Effector CD8-positive, alpha-beta T cell (primary cell): Measurements from ENCODE around the gene ZNF23.

Source experiments
- DNase-seq: peaks from one replicate; lab custom pipeline; 2025; lab: John Stamatoyannopoulos, UW

ZNF23 gene

GRCh38 chr16:71472051-71472450, 10.0 kb upstream of the ZNF23 start:
- no peak for DNase-seq

DNA sequence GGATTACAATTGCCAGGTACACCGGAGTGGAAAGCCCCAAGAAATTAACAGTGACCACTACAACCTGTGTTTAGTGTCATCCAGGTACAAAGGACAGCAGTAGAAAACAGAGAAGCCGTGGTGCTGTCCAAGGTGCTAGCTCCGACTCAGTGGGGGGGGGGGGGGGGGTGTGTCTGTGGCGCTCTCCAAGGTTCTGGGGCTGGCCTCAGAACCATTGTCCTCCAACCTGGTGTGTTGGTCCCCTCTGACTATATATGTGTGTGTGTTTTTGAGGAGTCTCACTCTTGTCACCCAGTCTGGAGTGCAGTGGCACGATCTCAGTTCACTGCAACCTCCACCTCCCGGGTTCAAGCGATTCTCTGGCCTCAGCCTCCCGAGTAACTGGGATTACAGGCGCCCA, 5.8 kb upstream of the ZNF23 start:
- peak; percentile 42 for DNase-seq

- DNase-seq: no peak
Measured at GRCh38 chr16:71464231-71464630, 2.2 kb upstream of the ZNF23 start.

DNA sequence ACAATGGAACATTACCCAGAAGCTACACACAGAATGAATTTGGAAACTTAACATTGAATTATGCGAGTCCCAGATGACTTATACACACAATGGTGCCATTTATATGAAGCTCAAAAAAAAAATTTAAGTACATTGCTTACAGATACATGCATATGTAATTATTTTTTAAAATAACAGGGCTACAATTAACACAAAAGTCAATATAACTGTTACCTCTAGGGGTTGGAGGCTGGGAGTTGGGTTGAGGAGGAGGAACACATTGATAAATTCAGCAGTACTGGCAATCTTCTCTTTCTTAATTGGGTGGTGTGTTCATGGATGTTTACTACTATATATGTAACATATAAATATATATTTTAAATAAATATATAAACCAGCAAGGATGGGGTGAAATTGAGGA, 1.1 kb downstream of the ZNF23 start:
- no peak for DNase-seq

DNA sequence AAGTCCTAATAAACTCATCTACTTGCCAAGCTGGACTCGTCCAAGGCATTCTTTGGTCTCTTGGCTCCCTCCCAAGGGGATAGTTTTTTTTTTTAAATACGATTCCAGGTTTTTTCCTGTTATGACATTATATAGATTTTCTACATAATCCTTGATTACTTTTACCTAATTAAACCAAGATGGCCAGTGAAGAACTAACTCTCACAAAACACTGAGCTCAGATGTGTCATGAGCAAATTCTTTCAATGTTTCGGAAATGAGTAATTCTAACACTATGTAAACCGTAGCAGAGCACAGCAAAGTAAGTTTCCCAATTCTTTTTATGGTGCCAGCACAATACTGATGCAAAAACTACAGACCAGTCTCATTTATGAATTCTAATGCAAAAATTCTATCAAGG, 1.8 kb downstream of the ZNF23 start:
- no peak for DNase-seq

DNA sequence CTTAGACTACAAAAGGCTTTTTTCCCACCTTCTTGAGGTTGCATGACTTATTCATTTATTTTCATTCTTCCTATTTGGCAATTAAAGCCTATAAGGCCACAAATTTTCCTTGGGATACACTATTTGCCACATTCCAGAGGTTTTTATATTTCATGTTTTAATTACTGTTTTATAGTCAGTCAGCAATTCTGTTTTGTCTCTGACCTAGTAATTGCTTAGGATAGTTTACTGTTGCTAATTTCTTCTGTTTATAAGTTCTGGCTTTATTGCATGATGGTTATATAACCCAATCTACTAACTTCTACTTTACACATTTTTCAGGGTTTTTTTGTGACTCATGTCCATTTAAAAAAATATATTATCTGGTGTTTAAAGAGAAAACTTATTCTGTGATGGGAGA, 2.5 kb downstream of the ZNF23 start:
- DNase-seq: no peak

DNA sequence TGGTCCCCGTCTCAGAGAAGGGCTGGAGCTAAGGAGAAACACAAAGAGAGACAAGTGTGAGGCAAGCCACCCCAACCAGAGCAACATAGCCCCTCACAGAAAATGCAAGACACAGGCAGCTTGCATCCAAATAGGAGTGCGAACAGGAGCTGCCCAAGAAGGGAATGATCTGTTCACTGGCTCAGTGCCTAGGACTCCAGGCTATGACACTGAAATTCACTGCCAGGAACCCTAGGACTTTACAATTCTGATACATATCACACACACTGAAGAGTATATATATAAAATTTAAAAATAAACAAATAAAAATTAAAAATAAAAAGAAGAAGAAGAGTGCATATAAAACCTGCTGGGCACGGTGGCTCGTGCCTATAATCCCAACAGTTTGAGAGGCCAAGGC, 5.2 kb downstream of the ZNF23 start:
- no peak for DNase-seq

DNA sequence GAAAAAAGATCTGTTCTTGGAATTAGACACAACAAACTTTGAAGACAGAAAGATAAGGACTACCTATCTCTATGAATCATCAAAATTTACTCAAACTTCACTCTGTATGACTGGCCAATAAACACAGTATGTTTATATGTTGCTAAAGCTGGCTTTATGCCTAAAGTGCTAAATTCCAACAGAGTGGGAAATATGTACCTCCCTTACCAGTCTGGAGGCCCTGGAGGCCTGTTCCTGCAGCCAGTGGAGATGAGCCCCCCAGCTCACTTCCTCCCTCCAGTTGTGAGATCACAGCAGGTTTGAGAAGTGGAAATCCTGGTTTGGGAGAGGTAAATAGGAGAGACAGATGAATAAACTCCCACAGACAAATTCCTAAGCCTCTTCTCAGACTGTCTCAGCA, 9.0 kb downstream of the ZNF23 start:
- no peak for DNase-seq

- DNase-seq: no peak
Measured at GRCh38 chr16:71449020-71449419, 13.0 kb downstream of the ZNF23 start.

GRCh38 chr16:71448274-71448866, 13.7 kb downstream of the ZNF23 start:
- DNase-seq: no peak

DNA sequence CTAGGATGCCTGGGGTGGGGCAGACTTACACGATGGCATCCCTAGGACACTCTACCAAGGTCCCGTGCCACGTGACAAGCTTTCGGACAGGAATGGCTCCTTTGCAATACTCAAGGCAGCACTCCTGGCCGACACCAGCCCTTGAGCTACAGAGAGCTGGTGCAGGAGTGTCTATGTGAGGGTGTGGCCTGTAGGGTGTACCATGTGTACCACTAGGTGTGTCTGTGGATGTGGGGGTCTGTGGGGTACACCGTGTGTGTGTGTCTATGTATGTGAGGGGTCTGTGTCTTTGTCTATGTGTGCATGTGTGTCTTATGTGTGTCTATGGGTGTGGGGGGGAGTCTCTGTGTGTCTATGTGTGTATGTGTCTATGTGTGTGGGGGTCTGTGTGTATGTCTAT, 18.3 kb downstream of the ZNF23 start:
- no peak for DNase-seq

DNA sequence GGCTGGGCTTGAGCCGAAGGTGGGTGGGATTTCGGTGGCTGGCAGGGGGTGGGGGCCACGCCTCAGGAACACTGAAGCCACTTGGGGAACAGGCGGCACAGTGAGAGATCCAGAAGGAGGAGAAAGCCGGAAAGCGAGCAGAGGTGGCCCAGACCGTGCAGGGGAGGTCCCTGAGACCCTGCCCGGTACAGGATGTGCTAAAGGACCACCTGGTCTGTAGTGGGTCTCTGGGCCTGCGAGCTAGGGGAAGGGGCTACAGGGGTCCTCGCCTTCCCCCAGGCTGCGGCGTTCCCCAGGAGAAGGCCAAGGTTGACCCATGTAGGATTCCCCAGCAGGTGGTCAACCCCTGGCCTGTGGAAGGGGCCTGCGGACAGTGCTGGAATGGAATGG, 20.0 kb downstream of the ZNF23 start, which contains the start of gene TLE7:
Gene TLE7 (minus strand): TSS at position 4 of the 390 bp plus-strand sequence. CDS start 8,730 bp downstream, outside the sequence.
- no peak for DNase-seq

DNA sequence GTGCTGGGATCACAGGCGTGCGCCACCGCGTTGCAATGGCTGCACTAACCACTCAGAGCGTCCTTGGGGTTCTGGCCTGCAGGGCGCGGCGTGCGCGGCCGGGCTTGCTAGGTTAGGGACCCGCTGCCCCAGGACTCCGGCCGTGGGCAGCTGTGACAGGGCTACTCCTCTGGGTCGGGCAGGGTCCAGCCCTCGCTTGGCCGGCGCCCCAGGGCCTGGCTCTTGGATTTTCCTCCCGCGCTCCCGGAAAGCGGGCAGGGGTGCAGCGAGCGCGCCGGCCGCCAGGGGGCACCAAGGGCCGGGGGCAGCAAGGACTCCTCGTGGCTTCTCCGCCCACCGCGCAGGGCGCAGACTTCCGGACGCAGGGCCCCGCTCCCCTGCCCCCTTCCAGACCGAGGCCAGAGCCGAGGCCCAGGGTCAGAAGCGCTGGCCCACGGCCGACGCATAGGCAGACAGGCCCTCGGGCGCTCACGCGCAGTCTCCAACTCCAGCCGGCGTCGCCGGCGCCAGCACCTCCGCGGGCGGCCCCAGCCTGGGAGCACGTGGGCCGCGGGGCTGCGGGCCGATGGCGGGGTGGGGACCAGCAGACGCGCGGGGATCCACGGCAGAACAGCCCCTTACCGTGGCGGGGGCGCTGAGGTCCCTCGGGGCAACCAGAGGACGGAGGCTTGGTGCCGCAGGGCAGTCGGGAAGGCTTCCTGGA, 20.5 kb downstream of the ZNF23 start:
- DNase-seq: no peak

GRCh38 chr16:71440669-71441347, 21.2 kb downstream of the ZNF23 start:
- DNase-seq: no peak

DNA sequence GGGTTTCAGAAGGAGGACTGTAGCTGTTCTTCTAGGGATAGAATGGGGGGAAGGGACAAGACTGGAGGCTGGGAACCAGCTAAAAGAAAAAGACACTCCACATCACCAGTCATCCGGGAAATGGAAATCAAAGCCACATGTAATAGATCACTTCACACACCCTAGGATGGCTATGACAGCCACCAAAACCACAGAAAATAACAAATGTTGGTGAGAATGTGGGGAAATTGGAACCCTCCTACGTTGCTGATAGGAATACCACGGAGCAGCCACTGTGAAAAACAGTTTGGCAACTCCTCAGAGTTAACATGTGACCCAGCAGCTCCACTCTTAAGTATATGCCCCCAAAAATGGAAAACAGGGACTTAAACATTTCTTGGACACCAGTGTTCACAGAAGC, 22.5 kb downstream of the ZNF23 start:
- no peak for DNase-seq

GRCh38 chr16:71436473-71436872, 25.6 kb downstream of the ZNF23 start:
- DNase-seq: no peak

GRCh38 chr16:71432906-71433305, 29.1 kb downstream of the ZNF23 start:
- DNase-seq: no peak

GRCh38 chr16:71431991-71432390, 30.1 kb downstream of the ZNF23 start:
- no peak for DNase-seq

GRCh38 chr16:71431176-71431575, 30.9 kb downstream of the ZNF23 start:
- DNase-seq: no peak

- no peak for DNase-seq
Measured at GRCh38 chr16:71430744-71431143, 31.3 kb downstream of the ZNF23 start.

DNA sequence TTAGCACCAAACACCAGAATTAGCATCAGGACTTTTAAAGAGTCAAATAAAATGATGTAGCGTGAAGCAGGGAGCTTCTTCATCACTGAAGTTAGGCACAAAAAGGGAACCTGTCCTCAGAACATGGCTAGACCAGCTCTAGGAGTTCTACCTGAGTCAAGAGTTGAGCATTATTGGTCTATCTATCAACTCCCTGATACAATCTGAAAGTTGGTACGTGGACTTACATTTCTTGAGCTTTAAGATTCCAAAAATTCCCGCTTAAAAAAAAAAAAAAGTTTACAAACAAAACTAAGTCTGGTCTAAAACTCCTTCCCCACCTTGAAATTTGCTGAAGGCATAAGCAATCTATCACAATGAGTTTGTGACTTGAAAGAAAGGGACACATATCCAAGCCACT, 32.5 kb downstream of the ZNF23 start:
- no peak for DNase-seq

DNA sequence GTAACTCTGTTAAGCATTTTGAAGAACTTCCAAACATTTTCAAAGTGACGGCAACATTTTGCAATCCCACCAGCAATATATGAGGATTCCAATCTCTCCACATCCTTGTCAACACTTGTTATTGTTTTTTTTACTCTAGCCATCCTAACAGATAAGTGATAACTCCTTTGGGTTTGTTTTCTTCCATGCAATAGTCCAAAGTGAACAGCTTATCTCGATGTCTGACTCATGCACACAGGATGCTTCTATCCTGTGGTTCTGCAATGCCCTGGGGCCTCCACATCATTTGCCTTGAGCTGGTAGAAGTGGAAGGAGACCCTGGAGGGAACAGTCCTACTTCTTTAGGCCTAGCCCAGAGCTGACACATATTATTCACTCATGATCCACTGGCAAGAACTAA, 33.2 kb downstream of the ZNF23 start:
- no peak for DNase-seq

- DNase-seq: no peak
Measured at GRCh38 chr16:71428385-71428784, 33.7 kb downstream of the ZNF23 start.
